ENCODE measurements around the gene SF1.

Gene SF1

GRCh38 chr11:64777449-64778222, 706 bp downstream of the SF1 start:
- DNase-seq (ENCODE audit: low spot score) = peak; percentile 77

DNA sequence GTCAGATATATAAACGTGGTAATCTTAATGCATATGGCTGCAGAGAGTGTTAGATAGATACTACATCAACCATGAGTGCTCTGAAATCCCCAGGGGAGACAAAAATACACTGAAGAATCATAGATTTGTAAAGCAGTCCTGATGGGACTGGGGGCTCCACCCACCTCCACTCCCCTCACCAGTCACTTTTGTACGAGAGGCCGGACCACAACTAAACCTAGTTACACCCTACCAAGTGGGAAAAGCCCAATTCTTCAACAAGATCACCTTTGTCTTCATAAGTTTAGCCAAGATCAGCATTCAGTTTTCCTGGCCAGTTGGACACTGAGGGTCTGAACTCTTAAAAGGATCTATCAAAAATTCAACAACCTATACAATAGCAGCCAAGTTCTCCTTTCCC, 1.5 kb downstream of the SF1 start:
- DNase-seq (ENCODE audit: low spot score) = no peak

- no peak for DNase-seq (ENCODE audit: low spot score)
Observed at GRCh38 chr11:64776425-64776824, 1.9 kb downstream of the SF1 start.

DNA sequence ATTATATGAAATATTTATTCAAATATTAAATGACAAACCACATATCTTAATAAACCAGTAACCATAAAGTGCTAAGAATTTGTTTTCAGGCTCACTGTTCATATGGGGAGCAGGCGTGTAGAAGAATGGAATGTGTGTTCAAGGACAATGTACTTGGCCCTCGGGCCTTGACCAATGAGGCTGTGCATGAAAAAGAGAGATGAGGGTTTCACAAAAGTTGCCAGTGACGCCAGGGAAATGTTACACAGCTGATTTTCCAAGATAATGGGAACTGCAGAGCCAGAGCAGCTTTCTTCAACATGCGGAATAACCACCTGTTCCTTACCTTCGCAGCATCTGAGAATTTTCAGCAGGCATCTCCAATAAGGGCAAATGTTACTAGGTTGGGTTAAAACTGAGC, 4.2 kb downstream of the SF1 start:
- DNase-seq (ENCODE audit: low spot score) = no peak

- no peak for DNase-seq (ENCODE audit: low spot score)
Observed at GRCh38 chr11:64772303-64773018, 5.9 kb downstream of the SF1 start.

DNA sequence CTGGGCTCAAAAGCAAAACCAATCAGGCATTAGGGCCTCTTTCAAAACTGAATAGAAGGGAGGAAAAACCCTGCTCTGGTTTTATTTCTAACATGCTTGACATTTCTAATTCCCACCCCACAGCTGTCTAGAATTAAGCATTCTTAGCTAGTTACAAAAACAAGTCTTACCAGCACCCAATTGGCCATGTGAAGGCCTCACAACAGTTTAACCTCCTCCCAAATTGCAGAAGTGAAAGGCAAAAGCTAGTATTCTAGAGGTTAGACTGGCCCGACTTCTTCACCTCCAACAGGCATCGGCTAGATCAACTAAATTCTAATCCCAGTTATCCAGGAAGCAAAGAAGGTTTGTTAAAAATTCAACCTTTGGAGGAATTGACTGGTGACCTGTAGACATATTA, 6.5 kb downstream of the SF1 start:
- no peak for DNase-seq (ENCODE audit: low spot score)

DNA sequence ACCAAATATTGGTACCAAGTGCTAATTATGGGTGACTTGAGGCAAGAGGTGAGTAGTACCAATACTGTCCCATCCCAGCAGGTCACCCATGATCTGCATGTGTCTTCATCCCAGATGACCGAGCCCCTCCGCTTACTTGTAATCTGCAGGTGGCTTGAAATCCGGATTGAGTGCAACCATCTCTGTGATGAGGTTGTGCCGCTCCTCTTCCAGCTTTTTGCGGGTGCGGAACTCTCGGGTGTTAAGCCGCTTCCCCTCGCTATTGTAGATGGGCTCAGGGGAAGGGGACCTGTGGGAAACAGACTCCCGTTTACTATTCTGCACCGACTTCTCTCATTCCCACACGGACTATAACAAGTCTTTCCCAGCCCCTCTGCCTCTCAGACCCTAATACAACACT, 8.2 kb downstream of the SF1 start:
- no peak for DNase-seq (ENCODE audit: low spot score)

DNA sequence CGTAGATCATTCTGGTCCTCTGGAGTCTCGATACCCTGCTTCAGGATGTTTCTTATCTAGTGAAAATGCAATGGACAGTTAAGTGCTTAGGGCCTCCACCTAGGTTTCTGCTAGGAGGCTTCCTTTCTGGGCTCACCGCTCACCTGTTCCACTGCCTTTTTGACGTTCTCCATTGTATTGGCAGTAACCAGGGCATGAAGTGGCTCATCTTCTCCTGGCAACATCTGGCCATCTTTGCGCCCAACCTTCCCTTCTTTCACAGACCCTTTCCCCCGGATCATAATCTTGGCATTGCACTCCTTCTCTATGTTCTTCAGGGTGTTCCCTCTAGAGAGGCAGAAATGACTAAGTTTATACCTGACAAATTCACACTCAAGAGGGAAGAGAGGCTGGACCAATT, 9.1 kb downstream of the SF1 start:
- DNase-seq (ENCODE audit: low spot score) = no peak

DNA sequence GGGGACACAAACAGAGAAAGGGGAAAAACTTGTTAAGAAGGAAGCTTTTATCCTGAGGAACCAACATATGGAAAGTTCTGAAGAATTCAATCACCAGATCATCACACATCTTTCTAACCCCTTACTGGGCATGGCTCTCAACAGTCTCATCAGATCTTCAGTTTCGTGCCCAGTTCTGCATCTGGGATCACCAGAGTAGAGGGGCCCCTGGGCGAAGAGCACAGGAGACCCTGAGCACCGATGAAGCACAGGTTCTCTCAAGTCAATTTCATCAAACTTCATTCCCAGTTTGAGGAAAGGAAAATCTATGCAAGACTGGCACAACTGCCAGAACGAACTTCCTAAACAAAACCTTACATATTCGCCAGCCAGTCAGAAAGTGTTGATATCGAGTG, 10.0 kb downstream of the SF1 start:
- no peak for DNase-seq (ENCODE audit: low spot score)

DNA sequence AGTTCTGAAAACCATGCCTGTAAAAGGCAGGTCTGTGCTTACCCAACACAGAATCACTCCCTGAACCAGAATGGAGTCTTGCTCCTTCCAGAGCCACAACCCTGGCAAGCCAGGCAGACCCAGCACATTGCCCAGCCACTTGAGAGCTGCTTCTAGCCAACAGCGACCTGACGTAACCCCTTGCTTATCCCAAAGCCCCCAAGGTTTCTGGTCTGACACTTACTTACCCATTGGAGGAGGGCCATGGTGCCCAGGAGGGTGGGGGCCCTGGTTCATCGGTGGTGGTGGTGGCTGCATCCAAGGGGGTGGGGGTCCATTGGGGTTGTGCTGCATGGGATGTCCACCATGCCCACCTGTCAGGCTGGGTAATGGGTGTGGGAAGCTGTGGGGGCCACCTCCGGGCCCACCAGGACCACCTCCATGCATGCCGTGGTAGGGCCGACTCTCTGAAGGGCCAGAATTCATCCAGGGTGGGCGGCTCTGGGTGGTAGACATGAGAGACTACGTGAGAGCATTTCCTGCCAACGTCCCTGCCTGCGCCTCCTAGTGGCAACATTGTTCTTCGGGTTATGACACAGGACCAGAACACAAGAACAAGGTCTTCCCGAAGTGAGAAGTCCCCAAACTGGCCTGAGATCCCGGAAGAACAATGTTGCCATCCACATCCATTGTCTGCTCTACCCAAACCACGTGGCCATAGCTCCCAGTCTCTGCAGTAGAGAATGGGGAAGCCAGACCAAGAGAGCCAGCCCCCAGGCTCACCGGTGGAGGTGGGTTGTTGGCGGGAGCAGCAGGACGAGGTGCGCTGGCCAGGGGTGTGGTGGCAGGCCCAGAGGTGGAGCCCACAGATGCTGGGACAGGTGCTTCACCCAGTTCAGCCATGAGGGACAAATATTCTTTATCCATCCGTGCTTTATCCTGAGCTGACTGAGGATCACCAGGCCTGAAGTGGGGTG, 10.7 kb downstream of the SF1 start:
- DNase-seq (ENCODE audit: low spot score) = no peak

DNA sequence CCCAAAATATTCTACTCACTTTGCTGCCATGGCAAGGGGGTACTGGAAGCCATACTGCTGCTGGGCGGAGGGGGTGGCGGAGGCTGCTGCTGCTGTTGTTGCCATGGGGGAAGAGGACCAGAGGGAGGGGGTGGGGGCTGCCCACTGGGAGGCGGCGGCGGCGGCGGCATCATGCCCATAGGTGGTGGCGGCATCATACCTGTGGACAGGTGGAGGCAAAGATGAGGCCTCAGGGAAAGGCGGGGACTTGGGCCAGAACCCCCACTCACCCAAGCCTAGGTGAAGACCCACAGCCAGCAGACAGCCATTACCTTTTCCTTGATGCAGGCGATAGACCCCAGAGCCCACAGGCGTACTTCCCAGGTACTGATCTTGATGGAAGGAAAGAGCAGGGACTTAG, 11.5 kb downstream of the SF1 start:
- no peak for DNase-seq (ENCODE audit: low spot score)

DNA sequence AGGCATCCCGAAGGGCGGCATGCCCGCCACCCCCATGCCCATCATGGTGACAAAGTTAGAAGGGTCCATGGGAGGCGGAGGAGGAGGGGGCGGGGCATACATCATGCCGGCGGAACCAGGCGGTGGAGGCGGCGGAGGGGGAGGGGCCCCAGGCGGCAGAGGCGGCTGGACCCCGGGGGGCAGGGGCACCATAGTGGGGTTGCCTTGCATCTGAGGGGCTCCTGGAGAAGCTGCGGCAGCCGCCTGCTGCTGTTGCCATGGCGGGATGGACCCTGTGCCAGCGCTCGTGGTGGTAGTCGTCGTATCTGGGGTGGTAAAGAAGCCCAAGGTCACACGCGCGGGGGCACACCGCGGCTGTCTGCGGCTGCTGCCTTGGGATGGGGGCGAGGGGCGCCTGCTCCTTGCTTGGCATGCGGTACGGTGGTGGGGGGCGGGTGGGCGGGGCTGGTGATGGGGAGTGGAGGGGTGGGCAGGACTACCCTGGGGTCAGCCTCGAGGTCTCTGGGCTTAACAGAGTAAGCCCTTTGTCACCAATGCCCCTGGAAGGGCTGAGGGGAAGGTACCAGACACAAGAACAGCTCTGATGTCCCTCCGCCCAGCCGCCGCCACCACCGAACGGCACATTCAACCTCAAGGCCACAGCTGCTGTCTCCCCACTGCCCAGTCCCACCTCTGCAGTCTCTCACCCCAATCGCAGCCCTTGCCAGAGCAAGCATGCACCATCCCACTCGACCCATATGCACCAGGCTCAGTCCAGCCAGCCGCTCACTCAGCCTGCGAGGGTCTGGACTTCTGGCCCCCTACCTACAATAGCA, 12.3 kb downstream of the SF1 start:
- no peak for DNase-seq (ENCODE audit: low spot score)

DNA sequence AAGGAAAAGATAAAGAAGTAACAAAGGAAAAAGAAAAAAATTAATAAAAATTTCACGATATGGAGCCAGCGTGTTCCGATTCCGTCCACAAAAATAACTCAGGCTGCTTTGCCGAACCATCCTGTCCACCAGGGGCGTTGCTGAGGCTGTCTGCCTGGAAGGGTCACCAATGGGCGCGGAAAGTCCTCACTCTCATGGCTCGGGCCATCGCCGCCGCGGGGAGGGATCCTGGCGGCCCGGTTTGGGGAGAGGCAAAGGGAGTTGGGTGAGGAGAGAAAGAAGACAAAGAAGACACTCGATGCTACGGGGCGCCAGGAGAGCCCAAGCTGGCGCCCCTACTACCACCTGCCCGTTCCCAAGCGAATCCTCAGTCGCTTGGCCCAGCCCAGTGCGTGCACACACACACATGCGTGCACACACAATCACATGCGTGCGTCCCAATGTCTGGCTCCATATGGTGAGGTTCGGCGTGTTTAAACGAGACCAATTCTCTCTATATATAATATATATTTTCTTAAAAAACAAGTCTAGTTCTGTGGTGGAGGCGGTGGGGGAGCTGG, 13.0 kb downstream of the SF1 start:
- DNase-seq (ENCODE audit: low spot score) = no peak

DNA sequence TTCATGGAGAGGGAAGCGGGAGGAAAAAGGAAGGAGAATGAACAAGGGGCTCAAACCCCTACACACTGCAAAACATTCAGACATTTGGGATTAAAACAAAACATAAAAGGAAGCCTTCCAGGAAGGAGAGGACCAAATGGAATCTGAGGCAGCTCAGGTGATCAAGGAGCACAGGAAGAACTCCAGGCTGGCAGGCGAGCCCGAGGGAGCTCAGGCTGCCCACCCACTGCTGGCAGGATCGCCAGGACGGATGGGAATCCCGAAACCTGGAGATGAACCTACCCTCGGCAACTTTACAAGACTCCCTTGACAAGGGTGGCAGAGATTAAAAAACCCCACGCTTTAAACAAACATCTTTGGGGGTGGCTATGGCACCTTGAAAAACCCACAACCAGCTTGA, 13.6 kb downstream of the SF1 start:
- DNase-seq (ENCODE audit: low spot score) = no peak

- DNase-seq (ENCODE audit: low spot score) = no peak
Observed at GRCh38 chr11:64764040-64764611, 14.2 kb downstream of the SF1 start.

GRCh38 chr11:64763526-64764039, 14.8 kb downstream of the SF1 start:
- DNase-seq (ENCODE audit: low spot score) = no peak

DNA sequence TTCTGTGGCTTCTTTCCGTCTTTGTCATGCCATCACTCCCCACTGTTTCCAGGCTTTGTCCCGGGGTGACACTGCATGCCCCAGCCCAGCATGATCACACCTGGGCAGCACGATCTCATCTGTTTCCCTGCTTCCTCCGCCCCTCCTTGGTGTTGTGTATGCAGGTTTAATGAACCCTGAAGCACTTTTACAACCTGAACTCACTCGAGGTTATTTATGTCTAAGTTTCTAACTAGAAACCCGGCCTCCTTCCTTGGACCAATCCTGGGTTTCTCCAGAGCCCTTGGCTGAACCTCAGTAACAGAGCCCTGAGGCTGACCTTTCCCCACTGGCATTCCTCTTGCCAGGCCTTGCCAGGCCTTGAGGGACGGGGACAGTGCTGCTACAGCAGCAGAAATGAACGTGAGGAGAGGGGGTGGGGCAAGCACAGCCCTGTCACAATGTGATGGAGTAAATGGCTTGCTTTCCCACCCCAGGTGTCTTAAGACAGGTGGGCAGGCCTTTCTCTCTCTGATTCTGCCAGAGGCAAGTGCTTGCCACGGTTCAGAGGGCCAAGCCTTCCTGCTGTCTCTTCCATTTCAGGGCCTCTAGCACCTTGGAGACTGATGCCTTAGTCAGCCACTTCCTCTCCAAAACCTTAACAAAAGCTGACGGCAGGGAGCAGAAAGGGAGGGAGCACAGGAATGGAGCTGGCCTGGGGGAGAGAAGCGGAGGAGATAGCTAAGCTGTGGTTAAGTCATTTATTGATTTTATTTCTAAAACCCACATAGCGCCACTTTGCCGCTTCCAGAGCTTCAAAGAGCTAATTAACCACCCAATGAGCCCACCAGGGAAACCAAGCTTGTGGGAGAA, 15.4 kb downstream of the SF1 start:
- DNase-seq (ENCODE audit: low spot score) = no peak

- DNase-seq (ENCODE audit: low spot score) = no peak
Observed at GRCh38 chr11:64762277-64762673, 16.1 kb downstream of the SF1 start.

DNA sequence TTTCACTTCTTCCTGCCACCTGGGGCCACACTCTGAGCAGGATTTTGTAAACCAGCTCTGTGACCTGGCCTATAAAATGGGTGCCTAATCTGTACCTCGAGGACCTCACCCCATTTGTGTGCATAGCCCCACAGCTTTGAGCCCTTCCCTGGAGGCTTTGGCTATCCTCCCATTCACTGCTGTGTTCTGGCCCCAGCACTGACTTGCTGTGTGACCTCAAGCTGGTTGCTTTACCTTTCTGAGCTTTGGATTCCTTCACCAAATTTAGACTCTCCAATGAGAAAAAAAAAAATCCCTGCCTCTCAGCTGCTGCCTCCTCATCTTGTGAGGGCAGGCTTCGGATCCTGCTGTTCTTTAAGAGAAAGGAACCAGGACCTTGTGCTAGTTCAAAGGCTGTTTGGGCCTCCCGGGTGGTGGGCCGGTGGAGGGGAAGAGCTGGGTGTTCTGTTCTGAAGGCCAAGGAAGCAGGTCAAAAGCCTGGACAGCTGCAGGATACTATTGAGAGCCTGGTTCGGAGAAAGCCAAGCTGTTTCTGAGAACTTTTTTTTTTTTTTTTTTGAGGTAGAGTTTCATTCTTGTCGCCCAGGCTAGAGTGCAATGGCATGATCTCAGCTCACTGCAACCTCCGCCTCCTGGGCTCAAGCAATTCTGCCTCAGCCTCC, 17.5 kb downstream of the SF1 start:
- no peak for DNase-seq (ENCODE audit: low spot score)
